Hepatocyte (in vitro differentiated cells): ENCODE measurements around the gene DDX10. TPM values are rescaled to one million over a fixed set of nuclear protein-coding genes. Genes with fewer than 3 reads are reported as not detected.

Experiments used
- DNase-seq: peaks from one replicate; pipeline ENCODE4 v3.0.0-alpha.2; 2016; ENCODE audit warnings: low spot score
- H2AFZ ChIP-seq: fragments of 200-600 bp; sonication (generic); 2 replicates; pipeline ENCODE4 v1.6.0; 2016; ENCODE audit warnings: antibody characterized with exemption, mild to moderate bottlenecking
- H3K27ac ChIP-seq: fragments of 200-600 bp; sonication (generic); 2 replicates; pipeline ENCODE4 v1.5.1; 2016; ENCODE audit warnings: mild to moderate bottlenecking
- H3K27me3 ChIP-seq: fragments of 200-600 bp; sonication (generic); 2 replicates; pipeline ENCODE4 v1.6.1; 2016
- H3K36me3 ChIP-seq: fragments of 200-600 bp; sonication (generic); replicated peaks from 2 replicates; pipeline ENCODE4 v1.5.1; 2016; ENCODE audit warnings: low read depth; ENCODE audit not compliant: insufficient read depth
- H3K4me1 ChIP-seq: fragments of 200-600 bp; sonication (generic); 2 replicates; pipeline ENCODE4 v1.5.1; 2016; ENCODE audit warnings: mild to moderate bottlenecking, moderate library complexity; ENCODE audit not compliant: insufficient read depth
- H3K4me2 ChIP-seq: fragments of 200-600 bp; sonication (generic); 2 replicates; pipeline ENCODE4 v1.6.0; 2016
- H3K4me3 ChIP-seq: fragments of 200-600 bp; sonication (generic); 2 replicates; pipeline ENCODE4 v1.5.1; 2016; ENCODE audit warnings: mild to moderate bottlenecking
- H3K79me2 ChIP-seq: fragments of 200-600 bp; sonication (generic); 2 replicates; pipeline ENCODE4 v1.6.0; 2017; ENCODE audit warnings: mild to moderate bottlenecking
- H3K9me2 ChIP-seq: fragments of 200-600 bp; sonication (generic); replicated peaks from 2 replicates; pipeline ENCODE4 v1.6.0; 2017; ENCODE audit warnings: mild to moderate bottlenecking; ENCODE audit not compliant: insufficient read depth
- H3K9me3 ChIP-seq: fragments of 200-600 bp; sonication (generic); 2 replicates; pipeline ENCODE4 v1.5.1; 2016; ENCODE audit warnings: low read depth, mild to moderate bottlenecking
- H4K20me1 ChIP-seq: fragments of 200-600 bp; sonication (generic); 2 replicates; pipeline ENCODE4 v1.6.0; 2016; ENCODE audit warnings: mild to moderate bottlenecking; ENCODE audit not compliant: insufficient read depth, poor library complexity, severe bottlenecking
- CTCF ChIP-seq: fragments of 200-600 bp; sonication (generic); IDR thresholded peaks from 2 replicates; pipeline ENCODE4 v1.5.1; 2016; ENCODE audit warnings: antibody characterized with exemption, mild to moderate bottlenecking; ENCODE audit not compliant: poor library complexity
- EZH2 ChIP-seq: fragments of 200-600 bp; sonication (generic); IDR thresholded peaks from 2 replicates; pipeline ENCODE4 v1.6.1; 2016; ENCODE audit warnings: antibody characterized with exemption, mild to moderate bottlenecking, borderline replicate concordance
- EZH2phosphoT487 ChIP-seq: fragments of 200-600 bp; sonication (generic); IDR thresholded peaks from one replicate; pipeline ENCODE4 v1.6.1; 2018; ENCODE audit warnings: antibody characterized with exemption, mild to moderate bottlenecking, low read depth, moderate library complexity; ENCODE audit not compliant: unreplicated experiment, severe bottlenecking
- WGBS: methylation state at CpG from one replicate; pipeline ENCODE4 v1.1.6; 2016; ENCODE audit warnings: low lambda C conversion rate; ENCODE audit errors: missing lambda C conversion rate; 5-methylcytosine and 5-hydroxymethylcytosine counted together
- polyA plus RNA-seq: library from polyadenylated mRNA; unstranded; fragments of >200 nt; fragmentation: Nextera tagmentation; extraction: Ambion mirVana; gene quantifications from 2 replicates; pipeline ENCODE4 v1.2.1, GENCODE V29; 2016
- total RNA-seq: library from RNA; depleted of rRNA; stranded (reverse); fragments of >200 nt; gene quantifications from 2 replicates; pipeline ENCODE4 v1.2.3, GENCODE V29; 2014

The DDX10 gene
- total and polyA plus RNA-seq, 2 experiments from 2014 or later: 9.6 to 13.9 TPM

- no peaks in the 10 kb centered on the region for H3K36me3 ChIP-seq
- H3K27me3 ChIP-seq: no peaks in the 10 kb centered on the region
- no peaks in the 10 kb centered on the region for H3K9me3 ChIP-seq
- H3K9me2 ChIP-seq: no peaks in the 10 kb centered on the region
- H3K4me2 ChIP-seq: no peak overlapping the region
- no peak overlapping the region for H2AFZ ChIP-seq
- no peak for DNase-seq
- H4K20me1 ChIP-seq: no peaks in the 10 kb centered on the region
- no peaks in the 10 kb centered on the region for H3K4me1 ChIP-seq
- no peak overlapping the region for H3K4me3 ChIP-seq
- no peak overlapping the region for H3K27ac ChIP-seq
- 76% methylated on average over 5 of the region's 5 CpGs for WGBS
- peaks cover 2% of the 10 kb centered on the region for H3K79me2 ChIP-seq
- TF ChIP-seq EZH2: no peak
- TF ChIP-seq EZH2phosphoT487: no peak
- no peak for TF ChIP-seq CTCF
These were observed 60.3 kb downstream of the DDX10 start for GRCh38 chr11:108724974-108725689.

GRCh38 chr11:108726077-108726800 lies 61.4 kb downstream of the DDX10 start:
- no peaks in the 10 kb centered on the region for H3K27me3 ChIP-seq
- no peak for TF ChIP-seq CTCF
- TF ChIP-seq EZH2: no peak
- no peak for TF ChIP-seq EZH2phosphoT487
- DNase-seq: no peak
- H3K4me3 ChIP-seq: no peak overlapping the region
- H3K27ac ChIP-seq: no peak overlapping the region
- no peak overlapping the region for H3K4me2 ChIP-seq
- no peaks in the 10 kb centered on the region for H4K20me1 ChIP-seq
- no peaks in the 10 kb centered on the region for H3K4me1 ChIP-seq
- no peaks in the 10 kb centered on the region for H3K36me3 ChIP-seq
- H3K79me2 ChIP-seq: peaks cover 2% of the 10 kb centered on the region
- H2AFZ ChIP-seq: no peak overlapping the region
- no peaks in the 10 kb centered on the region for H3K9me3 ChIP-seq
- 93% methylated on average over 4 of the region's 4 CpGs for WGBS
- no peaks in the 10 kb centered on the region for H3K9me2 ChIP-seq

GRCh38 chr11:108727665-108728064 lies 62.8 kb downstream of the DDX10 start:
- H3K9me3 ChIP-seq: no peaks in the 10 kb centered on the region
- no peaks in the 10 kb centered on the region for H3K36me3 ChIP-seq
- no peak overlapping the region for H2AFZ ChIP-seq
- TF ChIP-seq EZH2phosphoT487: no peak
- no peak for TF ChIP-seq CTCF
- TF ChIP-seq EZH2: no peak
- H4K20me1 ChIP-seq: no peaks in the 10 kb centered on the region
- no peak overlapping the region for H3K4me3 ChIP-seq
- H3K27me3 ChIP-seq: no peaks in the 10 kb centered on the region
- peaks cover 2% of the 10 kb centered on the region for H3K79me2 ChIP-seq
- no peaks in the 10 kb centered on the region for H3K4me1 ChIP-seq
- H3K9me2 ChIP-seq: no peaks in the 10 kb centered on the region
- H3K4me2 ChIP-seq: no peak overlapping the region
- DNase-seq: no peak
- no peak overlapping the region for H3K27ac ChIP-seq
- 92% methylated on average over 3 of the region's 3 CpGs for WGBS
